PC-3 (cell line): ENCODE results near the gene PRTFDC1. TPM values are rescaled to one million over a fixed set of nuclear protein-coding genes. Genes with fewer than 3 reads are reported as not detected.

Experiments used
- ATAC-seq: fragments of 200-7000 bp; cut with Tn5 transposase; 2 replicates; pipeline ENCODE4 v1.9.1; 2020; ENCODE audit warnings: mild to moderate bottlenecking, moderate library complexity
- BruUV-seq: library from RNA; stranded (reverse); fragments of 400-500 nt; replicated peaks from 2 replicates; lab custom pipeline; 2021; lab: Mats Ljungman, UMichigan
- CTCF ChIA-PET: fragments of 300-600 bp; sonication (Branson Sonifier 250); formaldehyde crosslinking; loops from one replicate; lab custom pipeline; 2022; ENCODE audit warnings: antibody characterized with exemption; lab: Charles Lee
- POLR2A ChIA-PET: fragments of 300-600 bp; sonication (Branson Sonifier 250); formaldehyde crosslinking; loops from one replicate; lab custom pipeline; 2022; ENCODE audit warnings: antibody characterized with exemption; ENCODE audit not compliant: unreplicated experiment; lab: Charles Lee
- DNase-seq: peaks from one replicate; pipeline ENCODE4 v3.0.0-alpha.2; 2015
- H2AFZ ChIP-seq: fragments of 300-600 bp; sonication (generic); 2 replicates; pipeline ENCODE4 v1.6.0; 2016; ENCODE audit warnings: antibody characterized with exemption, low read length
- H3F3A ChIP-seq: fragments of 300-600 bp; sonication (generic); one replicate; pipeline ENCODE4 v1.6.0; 2017; ENCODE audit warnings: antibody characterized with exemption, low read length, control low read depth, mild to moderate bottlenecking; ENCODE audit not compliant: unreplicated experiment
- H3K27ac ChIP-seq: fragments of 300-600 bp; sonication (generic); 2 replicates; pipeline ENCODE4 v1.5.1; 2016; ENCODE audit warnings: mild to moderate bottlenecking, low read length
- H3K27me3 ChIP-seq: fragments of 300-600 bp; sonication (generic); 2 replicates; pipeline ENCODE4 v1.6.1; 2016; ENCODE audit warnings: low read length, mixed read lengths
- H3K36me3 ChIP-seq: fragments of 300-600 bp; sonication (generic); 2 replicates; pipeline ENCODE4 v1.6.1; 2016; ENCODE audit warnings: low read depth, mixed run types, low read length, mixed read lengths
- H3K4me1 ChIP-seq: fragments of 300-600 bp; sonication (generic); 2 replicates; pipeline ENCODE4 v1.5.1; 2016; ENCODE audit warnings: low read length; ENCODE audit not compliant: insufficient read depth
- H3K4me2 ChIP-seq: fragments of 300-600 bp; sonication (generic); 2 replicates; pipeline ENCODE4 v1.6.0; 2016; ENCODE audit warnings: low read length
- H3K4me3 ChIP-seq: fragments of 300-600 bp; sonication (generic); 2 replicates; pipeline ENCODE4 v1.5.1; 2016; ENCODE audit warnings: mild to moderate bottlenecking, low read length, mixed read lengths
- H3K79me2 ChIP-seq: fragments of 300-600 bp; sonication (generic); 2 replicates; pipeline ENCODE4 v1.6.1; 2017; ENCODE audit warnings: low read length, mixed read lengths
- H3K9ac ChIP-seq: fragments of 300-600 bp; sonication (generic); 2 replicates; pipeline ENCODE4 v1.6.0; 2016; ENCODE audit warnings: mild to moderate bottlenecking, low read length
- H3K9me2 ChIP-seq: fragments of 300-600 bp; sonication (generic); replicated peaks from 2 replicates; pipeline ENCODE4 v1.6.1; 2016; ENCODE audit warnings: mixed run types, low read length, mixed read lengths
- H3K9me3 ChIP-seq: fragments of 300-600 bp; sonication (generic); 2 replicates; pipeline ENCODE4 v1.6.1; 2016; ENCODE audit warnings: low read length, mixed read lengths
- H4K20me1 ChIP-seq: fragments of 300-600 bp; sonication (generic); 2 replicates; pipeline ENCODE4 v1.6.1; 2016; ENCODE audit warnings: low read length, mixed read lengths
- CTCF ChIP-seq: fragments of 300-600 bp; sonication (generic); conservative IDR thresholded peaks from 2 replicates; pipeline ENCODE4 v1.5.1; 2017; ENCODE audit warnings: antibody characterized with exemption, low read depth, mild to moderate bottlenecking, low read length
- EZH2 ChIP-seq: fragments of 300-600 bp; sonication (generic); IDR thresholded peaks from one replicate; pipeline ENCODE4 v1.6.1; 2017; ENCODE audit warnings: antibody characterized with exemption, mild to moderate bottlenecking, low read length; ENCODE audit not compliant: unreplicated experiment
- EZH2phosphoT487 ChIP-seq: fragments of 300-600 bp; sonication (generic); IDR thresholded peaks from 2 replicates; pipeline ENCODE4 v1.6.1; 2018; ENCODE audit warnings: mild to moderate bottlenecking, antibody characterized with exemption, low read length, borderline replicate concordance
- intact Hi-C: fragments of 100-400 bp; cut with micrococcal nuclease; formaldehyde crosslinking; loops from 2 replicates; pipeline ENCODE4 v1.9.0; 2023
- total RNA-seq: library from RNA; depleted of rRNA; stranded (reverse); fragments of >200 nt; gene quantifications from 2 replicates; pipeline ENCODE4 v1.2.3, GENCODE V29; 2014

The PRTFDC1 gene
- total RNA-seq, 1 experiment from 2014 or later, result 10.2 TPM

GRCh38 chr10:24848195-24848594, 104.2 kb downstream of the PRTFDC1 start:
- Histone ChIP-seq H3K4me1 (peaks cover 29% of the 10 kb centered on the region), H3K9me2 (no peaks in the 10 kb centered on the region), H3K27me3 (no peaks in the 10 kb centered on the region), H3K27ac (peak overlapping the region; percentile 98), H3K4me3 (no peak overlapping the region), H4K20me1 (no peaks in the 10 kb centered on the region), H2AFZ (no peak overlapping the region), H3K9ac (peak overlapping the region; percentile 81; the same call in 1 of the 2 replicates), H3F3A (no peaks in the 10 kb centered on the region), H3K79me2 (no peaks in the 10 kb centered on the region), H3K36me3 (no peaks in the 10 kb centered on the region), H3K9me3 (no peaks in the 10 kb centered on the region), H3K4me2 (no peak overlapping the region)
- no peak for TF ChIP-seq EZH2
- TF ChIP-seq CTCF, result no peak
- no peak for TF ChIP-seq EZH2phosphoT487
- no peak for ATAC-seq
- no peak for DNase-seq
- intact Hi-C loops, result loop anchor here (2.0 to 5.0 kb wide), 2 partner anchors 99 to 123 kb away; no protein-coding TSS in a partner anchor
- no TSS peak for BruUV-seq
- ChIA-PET CTCF (no interaction called here), POLR2A (no interaction called here)

- no peak overlapping the region for H3K27ac ChIP-seq
- no peak for ATAC-seq
- CTCF ChIA-PET, result no interaction called here
Observed at GRCh38 chr10:24847112-24848070, 105.0 kb downstream of the PRTFDC1 start.

More at GRCh38 chr10:24847112-24848070, 105.0 kb downstream of the PRTFDC1 start:
- Histone ChIP-seq H4K20me1 (no peaks in the 10 kb centered on the region), H3K4me1 (peaks cover 29% of the 10 kb centered on the region), H3K9ac (no peak overlapping the region), H3K9me3 (no peaks in the 10 kb centered on the region), H3K4me2 (no peak overlapping the region), H3K36me3 (no peaks in the 10 kb centered on the region), H3F3A (no peaks in the 10 kb centered on the region), H3K79me2 (no peaks in the 10 kb centered on the region), H3K9me2 (no peaks in the 10 kb centered on the region), H3K4me3 (no peak overlapping the region), H3K27me3 (no peaks in the 10 kb centered on the region), H2AFZ (no peak overlapping the region)
- no peak for TF ChIP-seq EZH2
- no peak for TF ChIP-seq EZH2phosphoT487
- TF ChIP-seq CTCF, result no peak
- no TSS peak for BruUV-seq
- intact Hi-C loops, result loop anchor here (2.0 to 5.0 kb wide), 2 partner anchors 100 to 123 kb away; no protein-coding TSS in a partner anchor
- POLR2A ChIA-PET, result no interaction called here
- DNase-seq, result peak; percentile 27
